Liver (tissue), 3 donors: ENCODE data around the gene DHDH.

ENCODE experiments used
- ATF3 ChIP-seq: IDR thresholded peaks from 2 replicates; pipeline ENCODE4 v1.6.1; 2016; ENCODE audit warnings: antibody characterized with exemption
- CTCF ChIP-seq: fragments of 150-350 bp; IDR thresholded peaks from 2 replicates; pipeline ENCODE4 v1.5.1; 2017; ENCODE audit warnings: improper control_type of control experiment, low read depth, low read length; ENCODE audit not compliant: missing input control
- RXRA ChIP-seq, 2 donors: IDR thresholded peaks; 2 replicates each; pipeline ENCODE4 v1.6.1; 2017 to 2018; ENCODE audit warnings: antibody characterized with exemption in 2 of 2, mild to moderate bottlenecking in 1 of 2
- ZBTB33 ChIP-seq: IDR thresholded peaks from 2 replicates; pipeline ENCODE4 v1.6.1; 2016; ENCODE audit warnings: antibody characterized with exemption
- TF ChIP-seq, protein P1 (sequence below): IDR thresholded peaks from 2 replicates; pipeline ENCODE4 v1.6.1; 2016; ENCODE audit warnings: antibody characterized with exemption, mild to moderate bottlenecking
- donor health status: healthy.
- donor health status: healthy.

DNA sequence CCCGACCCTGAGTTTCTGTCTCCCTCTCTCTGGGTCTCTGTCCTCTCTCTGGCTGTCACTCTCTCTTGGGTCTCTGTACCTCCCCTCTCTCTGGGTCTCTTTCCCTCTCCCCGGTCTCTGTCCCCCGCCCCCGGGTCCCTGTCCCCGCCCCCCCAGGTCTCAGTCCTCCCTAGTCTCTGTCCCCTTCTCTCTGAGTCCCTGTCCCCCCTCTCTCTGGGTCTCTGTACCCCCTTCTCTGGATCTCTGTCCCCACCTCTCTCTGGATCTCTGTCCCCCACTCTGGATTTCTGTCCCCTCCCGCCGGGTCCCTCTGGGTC, 29.3 kb downstream of the DHDH start:
- TF ChIP-seq, protein P1, sequence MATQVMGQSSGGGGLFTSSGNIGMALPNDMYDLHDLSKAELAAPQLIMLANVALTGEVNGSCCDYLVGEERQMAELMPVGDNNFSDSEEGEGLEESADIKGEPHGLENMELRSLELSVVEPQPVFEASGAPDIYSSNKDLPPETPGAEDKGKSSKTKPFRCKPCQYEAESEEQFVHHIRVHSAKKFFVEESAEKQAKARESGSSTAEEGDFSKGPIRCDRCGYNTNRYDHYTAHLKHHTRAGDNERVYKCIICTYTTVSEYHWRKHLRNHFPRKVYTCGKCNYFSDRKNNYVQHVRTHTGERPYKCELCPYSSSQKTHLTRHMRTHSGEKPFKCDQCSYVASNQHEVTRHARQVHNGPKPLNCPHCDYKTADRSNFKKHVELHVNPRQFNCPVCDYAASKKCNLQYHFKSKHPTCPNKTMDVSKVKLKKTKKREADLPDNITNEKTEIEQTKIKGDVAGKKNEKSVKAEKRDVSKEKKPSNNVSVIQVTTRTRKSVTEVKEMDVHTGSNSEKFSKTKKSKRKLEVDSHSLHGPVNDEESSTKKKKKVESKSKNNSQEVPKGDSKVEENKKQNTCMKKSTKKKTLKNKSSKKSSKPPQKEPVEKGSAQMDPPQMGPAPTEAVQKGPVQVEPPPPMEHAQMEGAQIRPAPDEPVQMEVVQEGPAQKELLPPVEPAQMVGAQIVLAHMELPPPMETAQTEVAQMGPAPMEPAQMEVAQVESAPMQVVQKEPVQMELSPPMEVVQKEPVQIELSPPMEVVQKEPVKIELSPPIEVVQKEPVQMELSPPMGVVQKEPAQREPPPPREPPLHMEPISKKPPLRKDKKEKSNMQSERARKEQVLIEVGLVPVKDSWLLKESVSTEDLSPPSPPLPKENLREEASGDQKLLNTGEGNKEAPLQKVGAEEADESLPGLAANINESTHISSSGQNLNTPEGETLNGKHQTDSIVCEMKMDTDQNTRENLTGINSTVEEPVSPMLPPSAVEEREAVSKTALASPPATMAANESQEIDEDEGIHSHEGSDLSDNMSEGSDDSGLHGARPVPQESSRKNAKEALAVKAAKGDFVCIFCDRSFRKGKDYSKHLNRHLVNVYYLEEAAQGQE: no peak
- TF ChIP-seq RXRA (IDR thresholded peaks at IDR 0.05): no peak
- no peak for TF ChIP-seq CTCF
- TF ChIP-seq ZBTB33: no peak
- no peak for TF ChIP-seq ATF3
